Midbrain (tissue), 1 donor: Measurements from ENCODE around the gene LFNG.
"Not testable (repeated sequence)": the region's sequence is repeated elsewhere in the genome, so short reads cannot be mapped to it uniquely, and the experiment has no call there.

Experiments
- DNase-seq: peaks from one replicate; lab custom pipeline; 2025; lab: John Stamatoyannopoulos, UW

The LFNG gene

GRCh38 chr7:2530071-2530987 is 10.8 kb downstream of the LFNG start:
- DNase-seq, result no peak

- peak; percentile 26 for DNase-seq
Observed at GRCh38 chr7:2530994-2531795, 11.6 kb downstream of the LFNG start.

GRCh38 chr7:2531796-2532110 is 12.2 kb downstream of the LFNG start:
- not testable (repeated sequence) for DNase-seq

- not testable (repeated sequence) for DNase-seq
Observed at GRCh38 chr7:2532199-2532772, 12.7 kb downstream of the LFNG start.

GRCh38 chr7:2532816-2533215 is 13.2 kb downstream of the LFNG start:
- DNase-seq, result not testable (repeated sequence)

- not testable (repeated sequence) for DNase-seq
Observed at GRCh38 chr7:2533566-2533965, 14.0 kb downstream of the LFNG start.

GRCh38 chr7:2534214-2534613 is 14.6 kb downstream of the LFNG start:
- DNase-seq, result not testable (repeated sequence)

- not testable (repeated sequence) for DNase-seq
Observed at GRCh38 chr7:2535872-2536627, 16.5 kb downstream of the LFNG start.

- DNase-seq, result no peak
Observed at GRCh38 chr7:2537981-2538851, 18.6 kb downstream of the LFNG start.

- no peak for DNase-seq
Observed at GRCh38 chr7:2539031-2539911, 19.7 kb downstream of the LFNG start.

- DNase-seq, result no peak
Observed at GRCh38 chr7:2540133-2540532, 20.6 kb downstream of the LFNG start.

GRCh38 chr7:2540641-2541051 is 21.1 kb downstream of the LFNG start:
- no peak for DNase-seq

GRCh38 chr7:2541291-2542010 is 21.9 kb downstream of the LFNG start:
- DNase-seq, result no peak

- DNase-seq, result no peak
Observed at GRCh38 chr7:2542011-2542915, 22.7 kb downstream of the LFNG start.

- no peak for DNase-seq
Observed at GRCh38 chr7:2542916-2543871, 23.6 kb downstream of the LFNG start.

GRCh38 chr7:2544541-2545188 is 25.1 kb downstream of the LFNG start:
- DNase-seq, result no peak
